M059J (cell line): ENCODE measurements around the gene ARHGEF28. TPM values are rescaled to one million over a fixed set of nuclear protein-coding genes. Genes with fewer than 3 reads are reported as not detected.

Source experiments
- DNase-seq: peaks from one replicate; pipeline ENCODE4 v3.0.0-alpha.2; 2012; ENCODE audit warnings: low read depth
- total RNA-seq: library from RNA; depleted of rRNA; stranded (reverse); fragments of >200 nt; shearing (Covaris generic); gene quantifications from 2 replicates; pipeline ENCODE4 v1.2.3, GENCODE V29; 2014

ARHGEF28 gene
- total RNA-seq, 1 experiment from 2014 or later = 12.0 TPM

DNA sequence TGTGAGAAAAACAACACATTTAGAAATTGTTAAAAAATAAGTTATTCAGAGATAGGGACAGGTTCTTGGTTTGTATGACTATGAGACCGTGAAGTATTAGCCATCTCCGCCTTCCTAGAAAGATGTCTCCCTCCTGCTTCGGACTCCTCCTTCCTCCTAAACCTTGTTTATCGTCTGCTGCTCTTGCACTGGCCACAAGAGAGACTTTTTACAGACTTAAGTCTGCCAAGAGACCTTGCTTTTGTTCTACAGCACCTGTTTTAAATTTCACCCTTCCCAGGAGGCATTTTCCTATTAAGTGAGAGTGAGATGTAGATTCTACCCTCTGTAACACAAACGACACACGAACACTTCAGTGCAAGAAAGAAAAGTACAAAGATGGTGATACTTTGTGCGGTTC, 274.6 kb downstream of the ARHGEF28 start:
- no peak for DNase-seq

DNA sequence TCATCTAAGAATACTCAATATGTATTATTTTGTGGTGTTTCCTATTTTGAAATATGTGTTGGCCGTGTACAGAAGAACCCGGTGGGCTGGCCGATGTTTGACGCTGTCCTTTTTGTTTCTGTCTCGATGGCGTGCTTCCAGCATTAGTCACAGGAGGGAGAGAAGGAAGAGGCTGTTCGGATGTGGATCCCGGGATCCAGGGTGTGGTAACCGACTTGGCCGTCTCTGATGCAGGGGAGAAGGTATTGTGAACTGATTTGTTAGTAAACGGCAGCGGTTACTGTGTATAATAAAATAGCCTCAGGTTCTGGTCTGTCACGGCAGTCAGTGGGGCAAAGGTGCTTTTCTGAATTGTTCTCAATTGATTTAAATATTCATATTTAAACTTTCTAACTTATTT, 275.0 kb downstream of the ARHGEF28 start:
- DNase-seq = peak; percentile 85

DNA sequence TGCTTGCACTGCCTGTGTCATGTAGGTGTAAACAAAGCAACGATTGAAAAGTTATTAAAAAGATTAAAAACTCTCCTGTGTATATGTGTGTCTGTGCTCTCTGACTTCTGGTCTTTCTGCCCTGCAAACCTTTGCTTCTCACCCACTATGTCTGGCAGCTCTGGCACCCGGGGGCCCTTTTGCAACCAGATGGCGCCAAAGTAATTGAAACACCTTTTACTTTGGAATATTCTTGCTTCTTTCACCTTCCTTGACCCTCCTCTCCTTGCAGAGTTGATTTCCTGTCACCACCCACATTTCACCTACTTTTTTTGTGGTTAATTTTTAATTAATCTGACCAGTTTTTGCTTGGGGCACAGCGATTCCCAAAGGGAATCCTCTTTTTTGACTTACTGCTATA, 275.5 kb downstream of the ARHGEF28 start:
- DNase-seq = peak; percentile 38

DNA sequence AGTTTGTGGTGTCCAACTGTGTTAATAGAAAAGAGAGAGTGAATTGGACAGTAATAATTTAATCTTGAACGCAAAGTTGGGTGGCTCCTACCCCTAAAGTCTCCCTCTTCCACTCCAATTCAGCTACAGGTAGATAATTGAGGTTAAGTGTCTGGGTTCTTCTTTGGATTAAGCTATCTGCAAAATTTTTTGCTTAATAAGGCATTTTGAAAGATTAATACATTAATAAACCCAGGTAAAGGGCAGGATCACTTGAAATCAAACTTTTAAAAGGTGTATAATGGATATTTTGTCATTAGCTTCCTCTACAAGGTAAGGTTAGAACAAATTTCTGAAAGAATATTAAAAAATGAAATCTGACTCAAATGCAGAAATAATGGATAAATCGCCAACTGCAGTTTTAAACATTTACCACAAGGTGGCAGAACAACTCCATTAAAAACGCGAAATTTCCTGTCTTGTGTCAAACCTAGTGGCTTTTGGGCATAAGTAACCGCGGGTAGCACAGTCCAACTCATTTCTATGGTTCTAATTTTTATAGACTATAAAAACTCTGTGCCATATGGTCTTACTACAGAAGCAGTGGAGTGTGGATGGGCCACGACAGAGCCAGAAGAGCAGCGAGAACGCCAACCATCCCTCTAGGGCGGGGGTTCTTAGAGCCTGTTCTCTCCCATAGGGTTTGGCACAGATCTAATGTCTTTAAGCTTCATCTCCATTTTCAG, 276.5 kb downstream of the ARHGEF28 start:
- peak; percentile 64 for DNase-seq

DNA sequence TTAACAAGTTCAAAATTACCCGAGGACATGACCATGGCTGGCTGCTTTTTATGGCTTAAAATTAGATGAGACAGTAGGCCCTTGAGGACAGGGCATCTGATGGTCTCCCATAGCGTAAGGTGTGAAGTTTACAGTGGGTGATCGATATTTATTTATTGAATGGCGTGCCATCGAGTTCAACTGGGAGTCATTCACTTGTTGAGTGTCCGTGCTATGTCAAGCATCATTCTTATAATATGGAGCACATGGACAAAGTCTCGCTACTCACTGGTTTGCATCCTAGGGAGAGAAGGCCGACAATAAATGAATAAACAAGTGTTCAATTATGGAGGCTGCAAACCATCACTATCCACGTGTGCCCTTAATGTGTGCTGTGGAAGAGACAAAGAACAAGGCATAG, 277.2 kb downstream of the ARHGEF28 start:
- no peak for DNase-seq

DNA sequence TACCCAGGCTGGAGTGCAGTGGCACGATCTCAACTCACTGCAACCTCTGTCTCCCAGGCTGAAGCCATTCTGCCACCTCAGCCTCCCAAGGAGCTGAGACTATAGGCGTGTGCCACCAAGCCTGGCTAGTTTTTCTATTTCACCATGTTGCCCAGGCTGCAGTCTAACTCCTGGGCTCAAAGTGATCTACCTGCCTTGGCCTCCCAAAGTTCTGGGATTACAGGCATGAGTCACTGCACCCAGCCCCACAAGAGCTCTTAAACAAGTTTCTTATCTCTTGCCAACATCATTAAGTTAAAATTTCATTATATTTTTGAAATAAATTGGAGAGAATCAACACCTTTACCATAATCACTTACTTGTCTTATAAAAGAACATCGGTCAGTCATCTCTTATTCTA, 280.3 kb downstream of the ARHGEF28 start:
- peak; percentile 22 for DNase-seq

DNA sequence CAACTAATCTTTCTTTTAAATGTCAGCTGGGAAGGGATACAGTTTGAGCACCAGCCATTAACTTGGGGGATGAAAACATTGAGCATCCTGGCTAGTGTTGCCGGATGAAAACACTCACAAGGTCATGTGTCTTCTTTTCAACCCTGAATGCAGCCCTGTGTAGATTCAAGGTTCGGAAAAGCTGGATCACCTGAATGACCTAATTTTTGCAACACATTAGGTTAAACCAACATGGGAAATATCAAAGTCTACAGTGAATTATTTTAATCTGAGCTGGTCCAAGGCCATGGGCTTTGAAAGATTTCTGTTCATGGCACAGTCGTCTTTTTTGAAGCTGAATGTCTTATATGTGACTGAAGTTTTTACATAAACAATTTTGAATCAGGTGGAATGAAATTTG, 281.2 kb downstream of the ARHGEF28 start:
- DNase-seq = no peak

DNA sequence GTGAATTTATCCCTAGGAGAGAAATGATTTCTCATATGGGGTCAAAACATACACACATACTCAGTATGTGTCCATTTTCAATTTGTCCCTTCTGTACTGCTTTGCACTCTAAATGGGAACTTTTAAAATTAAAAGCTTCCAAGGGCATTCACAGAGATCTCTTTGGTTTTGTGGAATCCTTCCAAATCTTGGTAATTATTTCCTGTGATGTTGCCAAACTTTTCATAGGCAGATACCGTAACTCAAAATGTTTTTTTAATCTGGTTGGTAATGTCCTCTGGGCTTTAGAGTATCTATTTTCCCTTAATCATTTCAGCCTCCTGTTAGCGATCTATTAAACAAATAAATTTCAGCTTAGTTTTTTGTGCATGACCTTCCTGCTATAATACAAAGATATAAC, 282.4 kb downstream of the ARHGEF28 start:
- peak; percentile 15 for DNase-seq

DNA sequence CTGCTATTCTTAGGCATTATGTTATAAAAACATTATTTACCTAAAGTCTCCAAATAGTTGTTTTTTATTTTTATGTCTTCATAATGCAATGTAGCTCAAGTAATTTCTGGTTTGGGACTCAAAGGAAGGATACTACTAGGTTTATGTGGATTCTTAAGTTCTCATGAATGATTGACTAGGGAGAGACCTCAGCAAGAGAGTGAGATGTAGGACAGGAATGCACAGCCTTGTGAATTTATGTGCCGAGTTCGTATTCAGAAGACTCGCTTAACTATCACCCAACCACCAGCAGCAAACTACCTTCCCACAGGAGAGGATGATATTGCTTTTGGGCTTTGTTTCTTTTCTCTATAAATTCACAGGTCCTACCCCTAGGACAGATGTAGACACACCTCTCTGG, 282.9 kb downstream of the ARHGEF28 start:
- no peak for DNase-seq

DNA sequence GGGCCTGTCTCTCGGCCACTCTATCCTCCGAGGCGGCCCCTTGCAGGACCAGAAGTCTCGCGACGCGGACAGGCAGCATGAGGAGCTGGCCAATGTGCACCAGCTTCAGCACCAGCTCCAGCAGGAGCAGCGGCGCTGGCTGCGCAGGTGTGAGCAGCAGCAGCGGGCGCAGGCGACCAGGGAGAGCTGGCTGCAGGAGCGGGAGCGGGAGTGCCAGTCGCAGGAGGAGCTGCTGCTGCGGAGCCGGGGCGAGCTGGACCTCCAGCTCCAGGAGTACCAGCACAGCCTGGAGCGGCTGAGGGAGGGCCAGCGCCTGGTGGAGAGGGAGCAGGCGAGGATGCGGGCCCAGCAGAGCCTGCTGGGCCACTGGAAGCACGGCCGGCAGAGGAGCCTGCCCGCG, 283.5 kb downstream of the ARHGEF28 start:
- DNase-seq = no peak

DNA sequence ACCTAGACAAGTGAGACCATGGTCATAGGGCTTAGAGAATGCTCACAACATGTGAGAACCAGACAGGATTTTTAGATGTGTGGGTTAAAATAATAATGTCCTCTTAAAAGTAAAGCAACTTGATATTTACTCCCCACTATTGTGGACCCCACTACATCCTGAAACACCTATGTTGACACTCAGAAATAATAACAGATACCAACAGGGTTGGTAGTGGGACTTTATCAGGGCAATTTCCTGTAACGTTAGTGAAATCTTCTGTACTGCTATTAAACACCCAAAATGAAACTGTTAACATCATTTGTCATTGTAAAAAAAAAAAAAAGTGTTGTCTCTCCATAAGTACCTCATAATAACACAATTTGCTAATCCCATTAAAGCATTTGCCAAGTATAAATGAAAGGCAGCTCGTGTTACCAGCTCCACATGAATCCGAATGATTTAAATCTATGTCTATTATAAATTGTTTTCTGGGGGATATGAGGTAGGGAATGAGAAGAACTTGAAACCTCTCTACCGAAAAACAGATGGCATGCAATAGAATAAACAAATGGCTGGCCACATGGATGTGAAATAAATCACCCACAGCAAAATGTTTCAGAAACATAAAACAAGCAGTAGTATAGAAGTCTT, 285.9 kb downstream of the ARHGEF28 start:
- no peak for DNase-seq

DNA sequence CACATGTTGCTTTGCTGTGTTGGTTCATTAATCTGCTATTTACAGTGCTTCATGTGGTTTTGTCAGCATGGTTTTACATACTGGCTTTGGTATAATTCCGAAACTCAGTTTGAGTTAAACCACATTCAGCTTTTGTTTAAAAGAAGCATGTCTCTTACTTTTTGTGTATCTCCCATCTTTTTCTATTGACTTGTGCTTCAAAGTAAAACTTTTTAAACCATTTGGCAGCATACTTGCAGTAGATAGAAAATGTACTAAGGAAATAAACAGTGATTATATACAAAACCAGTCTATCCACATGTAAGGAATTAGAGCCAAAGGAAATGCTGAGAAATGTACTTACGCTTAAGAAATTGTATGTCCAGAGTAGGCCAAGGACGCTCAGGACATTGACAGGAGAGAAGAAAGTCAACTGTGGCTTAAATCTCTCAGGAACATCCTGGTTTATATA, 286.9 kb downstream of the ARHGEF28 start:
- DNase-seq = no peak

DNA sequence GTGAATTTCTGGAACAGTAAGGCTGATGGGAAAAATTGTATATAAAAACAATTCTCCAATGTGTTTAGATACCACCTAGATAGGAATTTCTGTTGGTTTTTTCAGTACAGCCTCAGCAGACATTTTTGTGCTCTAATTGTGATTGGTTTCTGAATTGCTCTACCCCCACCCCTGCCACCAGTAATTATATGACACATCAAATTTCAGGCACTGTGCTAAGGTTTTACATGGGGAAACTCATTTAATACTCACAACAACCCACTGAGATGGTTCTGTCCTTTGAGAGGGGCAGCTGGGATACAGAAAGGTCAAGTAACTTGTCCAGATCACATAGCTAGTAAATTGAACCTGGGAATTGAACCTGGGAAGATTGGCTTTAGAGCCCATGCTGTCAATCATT, 288.0 kb downstream of the ARHGEF28 start:
- no peak for DNase-seq

DNA sequence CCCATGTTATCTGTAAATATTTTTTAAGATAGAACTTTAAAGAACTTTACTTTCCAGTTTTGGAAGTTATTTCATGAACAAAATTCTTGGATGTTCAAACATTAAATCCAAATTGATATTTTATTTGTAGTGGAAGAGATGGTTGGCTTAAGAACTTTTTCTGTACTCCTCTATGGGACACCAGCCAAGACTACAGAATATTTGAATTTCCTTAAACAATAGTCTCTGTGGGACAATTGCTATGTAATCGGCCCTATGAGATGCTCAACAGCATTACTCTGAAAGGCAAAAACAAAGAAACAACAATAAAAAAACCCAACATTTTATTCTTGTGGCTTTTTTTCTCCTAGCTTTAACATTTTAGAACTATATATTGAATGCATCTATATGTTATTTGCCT, 289.3 kb downstream of the ARHGEF28 start:
- DNase-seq = no peak

DNA sequence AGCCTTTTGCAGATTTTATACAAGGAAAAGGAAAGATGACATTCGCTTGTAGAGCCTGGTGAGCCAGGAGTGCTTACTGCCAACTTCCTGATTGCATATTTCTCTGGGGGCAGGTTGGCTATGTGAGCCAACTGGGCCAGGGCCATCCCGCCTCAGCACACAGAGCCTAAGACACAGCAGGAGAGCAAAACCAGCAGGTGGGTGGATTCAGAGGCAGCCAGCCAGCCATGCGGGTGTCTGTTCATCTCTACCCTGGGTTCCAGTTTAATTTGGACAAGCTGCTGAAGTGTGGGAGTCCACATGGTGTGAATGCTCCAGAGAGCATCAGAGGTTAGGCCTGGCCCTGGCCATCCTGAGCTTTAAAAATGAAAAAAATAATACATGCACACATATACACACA, 291.4 kb downstream of the ARHGEF28 start:
- DNase-seq = no peak

DNA sequence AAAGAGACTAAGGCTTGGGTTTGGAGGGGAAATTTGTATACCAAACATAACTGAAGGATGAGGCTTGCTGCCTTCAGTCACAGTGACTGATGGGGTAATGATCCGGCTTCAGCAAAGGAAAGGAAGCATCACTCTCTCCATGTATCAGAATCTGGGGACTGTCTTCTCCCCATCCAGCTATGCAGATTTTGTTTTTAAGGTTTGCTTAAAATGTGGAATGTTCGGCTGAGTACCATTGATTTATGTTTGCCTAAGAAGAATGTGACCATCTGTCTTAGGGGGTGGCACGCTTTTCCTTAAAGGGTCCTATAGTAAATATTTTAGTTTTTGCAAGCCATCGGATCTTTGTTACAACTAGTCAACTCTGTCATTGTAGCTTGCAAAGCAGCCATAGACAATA, 291.9 kb downstream of the ARHGEF28 start:
- DNase-seq = no peak

DNA sequence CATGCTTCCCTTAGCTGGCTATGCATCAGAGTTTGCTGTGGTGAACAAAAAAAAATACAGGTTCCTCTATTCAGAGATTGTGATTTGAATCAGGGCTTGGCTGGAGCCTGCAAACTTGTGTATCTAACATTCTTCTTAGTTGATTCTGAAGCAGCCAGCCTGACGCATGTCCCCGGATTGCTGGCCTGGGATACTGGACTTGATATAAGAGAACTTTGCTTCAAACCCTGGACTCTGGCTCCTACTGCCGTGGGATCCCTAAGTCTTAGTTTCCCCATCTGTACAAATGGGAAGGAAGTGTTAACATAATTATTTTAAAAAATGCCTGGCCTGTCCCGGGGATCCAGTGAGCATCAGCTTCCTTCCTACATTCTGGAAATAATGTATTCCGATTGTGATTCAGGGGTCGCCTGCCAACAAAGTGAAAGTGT, 292.8 kb downstream of the ARHGEF28 start:
- no peak for DNase-seq

DNA sequence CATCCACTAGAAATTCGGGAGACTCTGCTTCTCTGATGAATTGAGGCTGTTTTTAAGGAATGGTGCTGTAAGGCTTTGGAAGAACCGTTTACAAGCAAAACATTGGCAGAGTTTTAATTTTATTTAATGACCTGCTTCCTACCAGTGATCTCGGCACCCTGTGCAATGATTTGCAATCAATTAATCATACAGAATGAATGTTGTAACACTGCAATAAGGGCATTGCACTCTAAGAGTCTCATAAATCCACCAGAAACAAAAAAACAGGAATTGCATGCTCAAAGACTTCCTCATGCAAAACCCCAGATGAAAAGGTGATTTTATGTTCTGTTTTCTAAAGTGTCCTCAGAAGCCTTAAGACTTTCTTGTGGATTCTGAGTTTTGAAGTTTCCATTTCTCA, 295.7 kb downstream of the ARHGEF28 start:
- DNase-seq = no peak

DNA sequence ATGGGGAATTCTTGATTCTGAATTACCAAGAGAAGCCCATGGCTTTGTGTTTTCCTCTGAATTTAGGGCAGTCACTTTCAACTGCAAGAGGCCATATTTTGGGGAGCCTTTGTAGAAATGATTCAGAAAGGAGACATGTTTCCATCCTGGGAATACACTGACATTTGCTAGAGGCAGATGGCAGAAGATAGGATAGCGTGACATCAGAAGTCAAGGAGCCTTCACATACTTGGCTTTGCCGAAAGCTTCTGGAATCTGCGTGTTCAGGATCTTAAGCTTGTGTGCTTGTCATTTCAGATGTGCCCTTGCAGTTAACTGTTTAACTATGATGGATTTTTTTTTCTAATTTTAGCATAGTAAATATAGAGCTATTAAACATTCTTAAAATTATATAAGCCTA, 296.2 kb downstream of the ARHGEF28 start:
- no peak for DNase-seq

DNA sequence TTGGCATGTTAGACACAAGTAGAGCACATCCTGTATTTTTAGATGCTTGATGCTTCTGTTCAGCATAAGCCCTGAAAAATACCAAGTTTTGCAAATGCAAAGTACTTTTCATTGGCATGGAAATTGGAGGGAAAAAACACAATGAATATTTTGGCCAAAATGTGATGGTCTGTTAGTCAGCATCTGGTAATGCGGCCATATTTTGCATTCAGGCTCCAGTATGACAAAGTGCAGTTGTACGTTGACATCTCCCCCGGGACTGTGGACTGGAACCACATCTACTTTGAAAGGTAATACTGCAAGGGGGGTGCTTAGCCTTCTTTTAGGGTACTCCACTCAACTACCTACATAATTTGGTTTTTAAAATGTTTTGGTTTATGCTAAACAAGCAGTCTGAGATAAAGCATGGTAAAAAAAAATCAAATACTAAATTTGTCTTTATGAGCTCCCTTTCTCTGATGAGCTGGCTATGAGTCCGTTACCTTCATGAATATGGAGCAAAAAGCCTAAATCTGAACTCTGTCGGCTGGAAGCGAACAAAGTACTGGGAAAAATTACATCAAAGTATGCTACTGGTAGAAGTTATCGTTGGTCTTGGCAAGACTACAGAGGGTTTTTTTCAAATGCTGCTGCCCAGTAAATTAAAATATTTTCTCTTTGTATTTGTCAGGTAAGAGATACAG, 297.0 kb downstream of the ARHGEF28 start:
- no peak for DNase-seq

DNA sequence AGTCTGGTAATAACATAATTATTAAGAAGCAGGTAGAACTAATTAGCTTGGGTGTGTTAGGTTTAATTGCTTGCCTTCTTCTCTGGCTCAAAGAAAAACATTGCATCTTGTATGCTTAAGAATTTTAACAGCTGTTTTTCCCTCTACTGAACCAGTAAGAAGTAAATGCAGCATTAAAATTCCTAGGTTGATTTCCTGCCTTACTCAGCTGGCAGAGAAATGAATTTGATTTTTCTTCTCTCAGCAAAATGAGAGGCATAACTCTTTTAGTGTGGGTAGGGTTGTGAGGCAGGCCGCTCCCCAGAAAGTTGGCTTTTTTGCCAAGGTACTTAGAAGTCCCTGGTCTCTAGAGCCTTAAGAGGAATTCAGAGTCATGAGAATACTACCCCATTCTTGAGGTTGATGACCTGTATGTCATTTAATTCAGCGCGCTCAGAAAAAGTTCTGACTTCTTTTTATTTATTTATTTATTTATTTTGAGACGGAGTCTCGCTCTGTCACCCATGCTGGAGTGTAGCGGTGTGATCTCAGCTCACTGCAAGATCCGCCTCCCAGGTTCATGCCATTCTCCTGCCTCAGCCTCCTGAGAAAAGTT, 302.6 kb downstream of the ARHGEF28 start:
- no peak for DNase-seq

DNA sequence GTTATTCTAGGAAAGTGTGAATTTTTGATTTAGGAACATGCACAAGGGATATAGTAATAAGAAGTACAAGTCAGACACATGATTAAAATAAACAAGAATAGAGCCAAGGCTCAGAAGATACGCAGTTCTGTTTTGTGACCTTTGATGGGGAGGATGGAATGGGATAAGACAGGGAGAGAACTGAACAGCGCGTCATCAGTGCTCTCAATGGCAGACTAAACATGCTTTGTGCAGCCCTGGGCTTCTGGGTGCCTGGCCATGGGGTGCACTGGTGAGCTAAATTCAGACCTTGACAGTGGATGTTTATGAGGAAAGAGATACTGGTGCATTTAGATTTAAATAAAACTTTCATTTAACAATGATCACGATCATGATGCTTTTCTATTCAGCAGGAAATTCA, 309.7 kb downstream of the ARHGEF28 start:
- DNase-seq = no peak
